OCI-LY1 (cell line): ENCODE results near the gene CYREN.
"Not testable (repeated sequence)": the region's sequence is repeated elsewhere in the genome, so short reads cannot be mapped to it uniquely, and the experiment has no call there.

Experiments
- H2AFZ ChIP-seq: fragments of 200-600 bp; sonication (generic), shearing (Covaris generic); 2 replicates; pipeline ENCODE4 v1.6.0; 2014; ENCODE audit warnings: antibody characterized with exemption, mild to moderate bottlenecking, low read length
- H3F3A ChIP-seq: fragments of 200-600 bp; sonication (generic), shearing (Covaris generic); 2 replicates; pipeline ENCODE4 v1.6.0; 2014; ENCODE audit warnings: mild to moderate bottlenecking, antibody characterized with exemption, low read length, moderate library complexity; ENCODE audit not compliant: insufficient read depth
- H3K27ac ChIP-seq: fragments of 200-600 bp; sonication (generic); 2 replicates; pipeline ENCODE4 v1.5.1; 2014; ENCODE audit warnings: low read length, mixed run types, mild to moderate bottlenecking, low read depth; ENCODE audit not compliant: poor library complexity, severe bottlenecking
- H3K27me3 ChIP-seq: fragments of 200-600 bp; sonication (generic); 2 replicates; pipeline ENCODE4 v1.6.0; 2014; ENCODE audit warnings: antibody characterized with exemption, mild to moderate bottlenecking, low read length, moderate library complexity; ENCODE audit not compliant: insufficient read depth
- H3K36me3 ChIP-seq: fragments of 200-600 bp; sonication (generic); 2 replicates; pipeline ENCODE4 v1.6.1; 2014; ENCODE audit warnings: mild to moderate bottlenecking, antibody characterized with exemption, low read length, moderate library complexity, mixed read lengths; ENCODE audit not compliant: insufficient read depth
- H3K4me1 ChIP-seq: fragments of 200-600 bp; sonication (generic); 2 replicates; pipeline ENCODE4 v1.5.1; 2014; ENCODE audit warnings: mild to moderate bottlenecking, low read length, moderate library complexity; ENCODE audit not compliant: insufficient read depth, severe bottlenecking
- H3K4me2 ChIP-seq: fragments of 200-600 bp; sonication (generic), shearing (Covaris generic); 2 replicates; pipeline ENCODE4 v1.6.1; 2014; ENCODE audit warnings: low read length
- H3K4me3 ChIP-seq: fragments of 200-600 bp; sonication (generic); 2 replicates; pipeline ENCODE4 v1.5.1; 2014; ENCODE audit warnings: low read length, low read depth, mild to moderate bottlenecking, mixed read lengths; ENCODE audit not compliant: poor library complexity, severe bottlenecking
- H3K79me2 ChIP-seq: fragments of 200-600 bp; shearing (Covaris generic); 2 replicates; pipeline ENCODE4 v1.6.1; 2016; ENCODE audit warnings: mixed run types, low read length, mixed read lengths; ENCODE audit not compliant: insufficient read depth
- H3K9ac ChIP-seq: fragments of 200-600 bp; sonication (generic), shearing (Covaris generic); 2 replicates; pipeline ENCODE4 v1.6.1; 2014; ENCODE audit warnings: mild to moderate bottlenecking, low read length, mixed read lengths
- H3K9me2 ChIP-seq: fragments of 200-600 bp; sonication (generic), shearing (Covaris generic); 2 replicates; pipeline ENCODE4 v1.6.1; 2014; ENCODE audit warnings: low read depth, mild to moderate bottlenecking, low read length, mixed read lengths
- H3K9me3 ChIP-seq: fragments of 200-600 bp; shearing (Covaris generic); 2 replicates; pipeline ENCODE4 v1.6.1; 2014; ENCODE audit warnings: low read length, mixed read lengths
- H4K20me1 ChIP-seq: fragments of 200-600 bp; sonication (generic), shearing (Covaris generic); 2 replicates; pipeline ENCODE4 v1.6.0; 2016; ENCODE audit warnings: mild to moderate bottlenecking, low read length; ENCODE audit not compliant: insufficient read depth
- EZH2 ChIP-seq: fragments of 200-600 bp; sonication (generic), shearing (Covaris generic); IDR thresholded peaks from 2 replicates; pipeline ENCODE4 v1.8.0; 2017; ENCODE audit warnings: borderline replicate concordance, mixed run types, mild to moderate bottlenecking, antibody characterized with exemption, low read length, moderate library complexity, mixed read lengths
- TF ChIP-seq, protein P1 (sequence below): fragments of 200-600 bp; sonication (generic), shearing (Covaris generic); IDR thresholded peaks from 2 replicates; pipeline ENCODE4 v1.5.1; 2017; ENCODE audit warnings: mild to moderate bottlenecking, antibody characterized with exemption, low read length, moderate library complexity, mixed read lengths

CYREN gene

GRCh38 chr7:135177028-135177696 is 6.7 kb upstream of the CYREN start:
- Histone ChIP-seq H3K9me3 (peaks cover 11% of the 10 kb centered on the region), H3K4me1 (peaks cover 4% of the 10 kb centered on the region), H3K27ac (no peak overlapping the region), H3K9ac (no peak overlapping the region), H3K4me3 (no peak overlapping the region), H3K79me2 (no peaks in the 10 kb centered on the region), H3F3A (no peaks in the 10 kb centered on the region), H2AFZ (no peak overlapping the region), H3K4me2 (no peak overlapping the region), H3K9me2 (no peaks in the 10 kb centered on the region), H3K27me3 (no peaks in the 10 kb centered on the region), H4K20me1 (no peaks in the 10 kb centered on the region), H3K36me3 (peaks cover 12% of the 10 kb centered on the region)
- TF ChIP-seq EZH2: no peak
- TF ChIP-seq, protein P1, sequence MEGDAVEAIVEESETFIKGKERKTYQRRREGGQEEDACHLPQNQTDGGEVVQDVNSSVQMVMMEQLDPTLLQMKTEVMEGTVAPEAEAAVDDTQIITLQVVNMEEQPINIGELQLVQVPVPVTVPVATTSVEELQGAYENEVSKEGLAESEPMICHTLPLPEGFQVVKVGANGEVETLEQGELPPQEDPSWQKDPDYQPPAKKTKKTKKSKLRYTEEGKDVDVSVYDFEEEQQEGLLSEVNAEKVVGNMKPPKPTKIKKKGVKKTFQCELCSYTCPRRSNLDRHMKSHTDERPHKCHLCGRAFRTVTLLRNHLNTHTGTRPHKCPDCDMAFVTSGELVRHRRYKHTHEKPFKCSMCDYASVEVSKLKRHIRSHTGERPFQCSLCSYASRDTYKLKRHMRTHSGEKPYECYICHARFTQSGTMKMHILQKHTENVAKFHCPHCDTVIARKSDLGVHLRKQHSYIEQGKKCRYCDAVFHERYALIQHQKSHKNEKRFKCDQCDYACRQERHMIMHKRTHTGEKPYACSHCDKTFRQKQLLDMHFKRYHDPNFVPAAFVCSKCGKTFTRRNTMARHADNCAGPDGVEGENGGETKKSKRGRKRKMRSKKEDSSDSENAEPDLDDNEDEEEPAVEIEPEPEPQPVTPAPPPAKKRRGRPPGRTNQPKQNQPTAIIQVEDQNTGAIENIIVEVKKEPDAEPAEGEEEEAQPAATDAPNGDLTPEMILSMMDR: no peak

- no peaks in the 10 kb centered on the region for H3K27me3 ChIP-seq
- TF ChIP-seq, protein P1: no peak
- no peak for TF ChIP-seq EZH2
- H2AFZ ChIP-seq: no peak overlapping the region
- H3K27ac ChIP-seq: no peak overlapping the region
- no peaks in the 10 kb centered on the region for H3K79me2 ChIP-seq
- peaks cover 2% of the 10 kb centered on the region; the same call in 1 of the 2 replicates for H3K36me3 ChIP-seq
- peaks cover 16% of the 10 kb centered on the region for H3K4me1 ChIP-seq
- no peaks in the 10 kb centered on the region for H3K9me2 ChIP-seq
- no peak overlapping the region for H3K9ac ChIP-seq
- H4K20me1 ChIP-seq: no peaks in the 10 kb centered on the region
- no peak overlapping the region for H3K4me3 ChIP-seq
- H3K9me3 ChIP-seq: peaks cover 3% of the 10 kb centered on the region
- no peak overlapping the region for H3K4me2 ChIP-seq
- no peaks in the 10 kb centered on the region for H3F3A ChIP-seq
These were observed 5.4 kb upstream of the CYREN start for GRCh38 chr7:135175931-135176330.

DNA sequence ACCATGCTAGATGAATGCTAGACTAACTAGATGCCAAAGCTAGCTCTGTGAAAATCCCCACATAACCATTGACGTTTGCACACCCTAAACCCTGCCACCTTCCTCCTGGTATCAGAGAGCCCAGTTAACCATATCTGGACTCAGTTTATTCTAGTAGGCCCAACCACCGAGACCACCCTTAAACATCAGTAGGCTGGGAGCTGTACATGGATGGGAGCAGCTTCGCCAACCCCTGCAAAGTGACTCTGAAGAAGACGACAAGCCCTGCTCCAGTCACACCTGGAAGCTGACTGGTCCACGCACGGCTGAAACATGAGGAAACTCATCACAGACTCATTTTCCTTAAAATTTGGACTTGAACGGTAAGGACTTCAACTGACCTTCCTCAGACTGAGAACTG is 4.4 kb upstream of the CYREN start:
- no peak overlapping the region for H2AFZ ChIP-seq
- no peaks in the 10 kb centered on the region for H3K9me3 ChIP-seq
- no peaks in the 10 kb centered on the region for H3K27me3 ChIP-seq
- TF ChIP-seq, protein P1: no peak
- TF ChIP-seq EZH2: no peak
- H4K20me1 ChIP-seq: no peaks in the 10 kb centered on the region
- no peak overlapping the region for H3K27ac ChIP-seq
- H3K4me3 ChIP-seq: no peak overlapping the region
- no peak overlapping the region for H3K4me2 ChIP-seq
- H3K79me2 ChIP-seq: no peaks in the 10 kb centered on the region
- no peaks in the 10 kb centered on the region for H3K36me3 ChIP-seq
- no peak overlapping the region for H3K9ac ChIP-seq
- no peaks in the 10 kb centered on the region for H3K9me2 ChIP-seq
- H3F3A ChIP-seq: no peaks in the 10 kb centered on the region
- peaks cover 17% of the 10 kb centered on the region for H3K4me1 ChIP-seq

- not testable (repeated sequence) for H3K27me3 ChIP-seq, H4K20me1 ChIP-seq, H3K9ac ChIP-seq, H3K36me3 ChIP-seq, H3F3A ChIP-seq, H2AFZ ChIP-seq, H3K27ac ChIP-seq, H3K4me3 ChIP-seq, H3K9me2 ChIP-seq, H3K4me2 ChIP-seq, H3K79me2 ChIP-seq, H3K9me3 ChIP-seq
- peaks cover 27% of the 10 kb centered on the region for H3K4me1 ChIP-seq
These were observed 3.4 kb upstream of the CYREN start for GRCh38 chr7:135173916-135174315.

GRCh38 chr7:135171581-135172291 is 1.2 kb upstream of the CYREN start:
- H3K27me3 ChIP-seq, H3F3A ChIP-seq, H3K9me3 ChIP-seq, H3K9me2 ChIP-seq, H3K79me2 ChIP-seq, H4K20me1 ChIP-seq: not testable (repeated sequence)
- peaks cover 34% of the 10 kb centered on the region for H3K4me1 ChIP-seq
- H3K36me3 ChIP-seq: peaks cover 22% of the 10 kb centered on the region
- peak overlapping the region; percentile 91 for H3K4me3 ChIP-seq
- peak overlapping the region; percentile 39; the same call in 1 of the 2 replicates for H2AFZ ChIP-seq
- H3K27ac ChIP-seq: peak overlapping the region; percentile 92
- peak overlapping the region; percentile 28; the same call in 1 of the 2 replicates for H3K9ac ChIP-seq
- peak overlapping the region; percentile 91 for H3K4me2 ChIP-seq
